Measurements from ENCODE around the gene CLIC6.

DNA sequence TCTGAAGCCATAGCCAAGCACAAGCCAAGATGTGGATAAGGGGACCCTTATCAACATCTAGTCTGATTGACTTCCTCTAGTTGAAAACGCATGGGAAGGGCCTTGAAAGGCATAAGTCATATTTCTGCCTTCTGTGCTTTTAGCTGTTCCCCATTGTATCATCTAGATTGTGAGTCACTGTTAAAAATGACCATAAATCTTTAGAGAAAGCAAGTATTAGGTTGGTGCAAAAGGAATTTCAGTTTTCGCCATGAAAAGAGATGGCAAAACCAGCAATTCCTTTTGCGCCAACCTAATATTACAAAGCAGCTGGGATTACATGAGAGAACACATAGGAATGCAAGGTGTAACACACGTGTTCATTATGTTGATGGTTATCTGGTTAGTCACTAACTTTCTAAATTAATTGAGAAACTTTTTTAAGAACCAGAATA lies 63.6 kb downstream of the CLIC6 start:
- TF ChIP-seq, protein P1, sequence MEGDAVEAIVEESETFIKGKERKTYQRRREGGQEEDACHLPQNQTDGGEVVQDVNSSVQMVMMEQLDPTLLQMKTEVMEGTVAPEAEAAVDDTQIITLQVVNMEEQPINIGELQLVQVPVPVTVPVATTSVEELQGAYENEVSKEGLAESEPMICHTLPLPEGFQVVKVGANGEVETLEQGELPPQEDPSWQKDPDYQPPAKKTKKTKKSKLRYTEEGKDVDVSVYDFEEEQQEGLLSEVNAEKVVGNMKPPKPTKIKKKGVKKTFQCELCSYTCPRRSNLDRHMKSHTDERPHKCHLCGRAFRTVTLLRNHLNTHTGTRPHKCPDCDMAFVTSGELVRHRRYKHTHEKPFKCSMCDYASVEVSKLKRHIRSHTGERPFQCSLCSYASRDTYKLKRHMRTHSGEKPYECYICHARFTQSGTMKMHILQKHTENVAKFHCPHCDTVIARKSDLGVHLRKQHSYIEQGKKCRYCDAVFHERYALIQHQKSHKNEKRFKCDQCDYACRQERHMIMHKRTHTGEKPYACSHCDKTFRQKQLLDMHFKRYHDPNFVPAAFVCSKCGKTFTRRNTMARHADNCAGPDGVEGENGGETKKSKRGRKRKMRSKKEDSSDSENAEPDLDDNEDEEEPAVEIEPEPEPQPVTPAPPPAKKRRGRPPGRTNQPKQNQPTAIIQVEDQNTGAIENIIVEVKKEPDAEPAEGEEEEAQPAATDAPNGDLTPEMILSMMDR (IDR thresholded peaks at IDR 0.05 in 4 of 5, conservative IDR thresholded peaks at IDR 0.05 in 1 of 5): no peak
- TF ChIP-seq POLR2A (IDR thresholded peaks at IDR 0.05): no peak

All from gastrocnemius medialis (tissue), 4 donors.